HepG2 (cell line): ENCODE measurements around the gene SSH3. TPM values are rescaled to one million over a fixed set of nuclear protein-coding genes. Genes with fewer than 3 reads are reported as not detected.

Experiments used
- ATRX ChIP-seq: sonication (generic); formaldehyde crosslinking; IDR thresholded peaks from 2 replicates; pipeline ENCODE4 v1.4.0; 2020; ENCODE audit warnings: missing genetic modification reagents, borderline replicate concordance
- CBFB ChIP-seq: sonication (generic); formaldehyde crosslinking; IDR thresholded peaks from 2 replicates; pipeline ENCODE4 v1.4.0; 2020; ENCODE audit warnings: missing genetic modification reagents
- EZH2 ChIP-seq: conservative IDR thresholded peaks from 2 replicates; pipeline ENCODE4 v1.6.1; 2012; ENCODE audit warnings: mild to moderate bottlenecking, low read depth, low read length, moderate library complexity
- MEF2D ChIP-seq: sonication (generic); formaldehyde crosslinking; IDR thresholded peaks from 2 replicates; pipeline ENCODE4 v1.5.1; 2020; ENCODE audit warnings: mild to moderate bottlenecking, missing genetic modification reagents
- MXI1 ChIP-seq: IDR thresholded peaks from 3 replicates; pipeline ENCODE4 v1.6.1; 2012; ENCODE audit warnings: low read depth, low read length, inconsistent platforms, borderline replicate concordance
- RARA ChIP-seq: IDR thresholded peaks from 2 replicates; pipeline ENCODE4 v1.6.1; 2016; ENCODE audit warnings: missing genetic modification reagents, missing compliant biosample characterization
- ZNF20 ChIP-seq: sonication (generic); formaldehyde crosslinking; IDR thresholded peaks from 2 replicates; pipeline ENCODE4 v1.4.0; 2020; ENCODE audit warnings: mild to moderate bottlenecking, moderate library complexity, missing genetic modification reagents
- ZNF777 ChIP-seq: sonication (generic); formaldehyde crosslinking; IDR thresholded peaks from 2 replicates; pipeline ENCODE4 v1.4.0; 2020; ENCODE audit warnings: missing genetic modification reagents
- ZNF781 ChIP-seq: sonication (generic); formaldehyde crosslinking; IDR thresholded peaks from 2 replicates; pipeline ENCODE4 v1.5.1; 2020; ENCODE audit warnings: borderline replicate concordance, mild to moderate bottlenecking, missing genetic modification reagents; ENCODE audit errors: not compliant biosample characterization
- polyA plus RNA-seq, 8 experiments: library from polyadenylated mRNA; depleted of rRNA in 3 of 8; stranded (reverse) in 7 of 8; unstranded in 1 of 8; fragments of >200 nt; fragmentation: Illumina TruSeq in 4 of 8; extraction: Trizol in 4 of 8; gene quantifications; 2 replicates each; pipeline versions ENCODE4 v1.2.1 to v1.2.3, GENCODE V29; 2011 to 2016; ENCODE audit warnings: low read depth in 4 of 8, missing spikeins in 1 of 8, mixed read lengths in 1 of 8; ENCODE audit not compliant: insufficient read depth in 1 of 8
- total RNA-seq, 5 experiments: library from RNA; depleted of rRNA; stranded (reverse); fragments of >200 nt; fragmentation: Illumina TruSeq; extraction: Trizol; gene quantifications; 2 replicates each; pipeline ENCODE4 v1.2.3, GENCODE V29; 2016; ENCODE audit warnings: low read depth in 1 of 5
- TF ChIP-seq, protein P1 (sequence below): sonication (generic); formaldehyde crosslinking; IDR thresholded peaks from 2 replicates; pipeline ENCODE4 v1.4.0; 2020; ENCODE audit warnings: missing genetic modification reagents
- TF ChIP-seq, protein P2 (sequence below): fragments of 450-650 bp; IDR thresholded peaks from 2 replicates; pipeline ENCODE4 v1.6.1; 2017; ENCODE audit warnings: mild to moderate bottlenecking
- TF ChIP-seq, protein P3 (sequence below): fragments of 450-650 bp; IDR thresholded peaks from 2 replicates; pipeline ENCODE4 v1.6.1; 2016
- TF ChIP-seq, protein P4 (sequence below): sonication (generic); formaldehyde crosslinking; IDR thresholded peaks from 2 replicates; pipeline ENCODE4 v1.4.0; 2020; ENCODE audit warnings: missing genetic modification reagents
- TF ChIP-seq, protein P5 (sequence below): sonication (generic); formaldehyde crosslinking; IDR thresholded peaks from 2 replicates; pipeline ENCODE4 v1.5.1; 2020; ENCODE audit warnings: missing genetic modification reagents, mild to moderate bottlenecking, borderline replicate concordance

The SSH3 gene
- total and polyA plus RNA-seq, 2 of the 13 experiments (the other 11 are each of a cell fraction or from before 2014, with no cell fraction given) = 12.4 to 18.8 TPM

DNA sequence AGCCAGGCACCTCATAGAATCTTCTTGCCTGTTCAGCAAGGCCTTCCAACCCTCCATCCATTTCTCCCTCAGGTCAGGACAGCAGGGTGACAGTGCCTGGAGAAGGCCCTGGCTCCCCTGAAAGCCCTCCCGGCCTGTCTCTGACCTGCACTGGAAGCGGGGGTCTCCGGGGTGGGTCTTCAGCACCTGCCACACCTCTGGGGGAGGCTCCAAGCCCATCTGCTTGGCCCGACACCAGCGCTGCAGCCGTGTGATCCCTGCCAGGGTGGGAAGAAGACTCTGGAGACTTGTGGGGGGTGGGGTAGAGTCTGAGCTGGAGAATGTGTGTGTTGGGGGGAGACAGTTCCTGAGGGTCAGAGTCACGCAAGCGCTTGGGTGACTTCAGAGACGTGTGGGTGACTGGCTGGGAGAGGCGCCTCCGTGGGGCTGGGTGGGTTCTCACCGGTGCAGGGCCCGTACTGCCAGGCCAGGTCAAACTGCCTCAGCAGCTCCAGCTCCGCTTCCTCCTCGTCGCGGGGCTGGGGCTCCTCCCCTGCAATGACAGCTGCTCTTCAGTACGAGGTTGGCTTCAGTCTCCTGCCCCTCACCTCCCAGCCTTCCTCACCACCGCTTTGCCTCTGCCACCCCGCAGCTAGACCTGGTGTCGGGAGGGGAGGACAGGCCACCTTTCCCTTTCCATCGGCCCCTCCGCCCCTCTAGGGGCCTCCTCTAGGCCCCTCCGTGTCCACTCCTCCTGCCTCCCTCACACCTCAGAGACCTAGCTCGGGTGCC lies 49.4 kb downstream of the SSH3 start (continued):
- TF ChIP-seq CBFB (CRISPR knock-in tag) (0 out of 2 replicates have a peak, but pooled peaks have one; percentile 11), MXI1 (no peak), EZH2 (no peak), RARA (CRISPR knock-in tag) (no peak), ZNF781 (CRISPR knock-in tag) (no peak), ZNF20 (no peak), ATRX (CRISPR knock-in tag) (no peak), ZNF777 (no peak), MEF2D (CRISPR knock-in tag) (0 out of 2 replicates have a peak, but pooled peaks have one; percentile 10)
- TF ChIP-seq, protein P1, sequence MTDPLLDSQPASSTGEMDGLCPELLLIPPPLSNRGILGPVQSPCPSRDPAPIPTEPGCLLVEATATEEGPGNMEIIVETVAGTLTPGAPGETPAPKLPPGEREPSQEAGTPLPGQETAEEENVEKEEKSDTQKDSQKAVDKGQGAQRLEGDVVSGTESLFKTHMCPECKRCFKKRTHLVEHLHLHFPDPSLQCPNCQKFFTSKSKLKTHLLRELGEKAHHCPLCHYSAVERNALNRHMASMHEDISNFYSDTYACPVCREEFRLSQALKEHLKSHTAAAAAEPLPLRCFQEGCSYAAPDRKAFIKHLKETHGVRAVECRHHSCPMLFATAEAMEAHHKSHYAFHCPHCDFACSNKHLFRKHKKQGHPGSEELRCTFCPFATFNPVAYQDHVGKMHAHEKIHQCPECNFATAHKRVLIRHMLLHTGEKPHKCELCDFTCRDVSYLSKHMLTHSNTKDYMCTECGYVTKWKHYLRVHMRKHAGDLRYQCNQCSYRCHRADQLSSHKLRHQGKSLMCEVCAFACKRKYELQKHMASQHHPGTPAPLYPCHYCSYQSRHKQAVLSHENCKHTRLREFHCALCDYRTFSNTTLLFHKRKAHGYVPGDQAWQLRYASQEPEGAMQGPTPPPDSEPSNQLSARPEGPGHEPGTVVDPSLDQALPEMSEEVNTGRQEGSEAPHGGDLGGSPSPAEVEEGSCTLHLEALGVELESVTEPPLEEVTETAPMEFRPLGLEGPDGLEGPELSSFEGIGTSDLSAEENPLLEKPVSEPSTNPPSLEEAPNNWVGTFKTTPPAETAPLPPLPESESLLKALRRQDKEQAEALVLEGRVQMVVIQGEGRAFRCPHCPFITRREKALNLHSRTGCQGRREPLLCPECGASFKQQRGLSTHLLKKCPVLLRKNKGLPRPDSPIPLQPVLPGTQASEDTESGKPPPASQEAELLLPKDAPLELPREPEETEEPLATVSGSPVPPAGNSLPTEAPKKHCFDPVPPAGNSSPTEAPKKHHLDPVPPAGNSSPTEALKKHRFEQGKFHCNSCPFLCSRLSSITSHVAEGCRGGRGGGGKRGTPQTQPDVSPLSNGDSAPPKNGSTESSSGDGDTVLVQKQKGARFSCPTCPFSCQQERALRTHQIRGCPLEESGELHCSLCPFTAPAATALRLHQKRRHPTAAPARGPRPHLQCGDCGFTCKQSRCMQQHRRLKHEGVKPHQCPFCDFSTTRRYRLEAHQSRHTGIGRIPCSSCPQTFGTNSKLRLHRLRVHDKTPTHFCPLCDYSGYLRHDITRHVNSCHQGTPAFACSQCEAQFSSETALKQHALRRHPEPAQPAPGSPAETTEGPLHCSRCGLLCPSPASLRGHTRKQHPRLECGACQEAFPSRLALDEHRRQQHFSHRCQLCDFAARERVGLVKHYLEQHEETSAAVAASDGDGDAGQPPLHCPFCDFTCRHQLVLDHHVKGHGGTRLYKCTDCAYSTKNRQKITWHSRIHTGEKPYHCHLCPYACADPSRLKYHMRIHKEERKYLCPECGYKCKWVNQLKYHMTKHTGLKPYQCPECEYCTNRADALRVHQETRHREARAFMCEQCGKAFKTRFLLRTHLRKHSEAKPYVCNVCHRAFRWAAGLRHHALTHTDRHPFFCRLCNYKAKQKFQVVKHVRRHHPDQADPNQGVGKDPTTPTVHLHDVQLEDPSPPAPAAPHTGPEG = no peak
- TF ChIP-seq, protein P2, sequence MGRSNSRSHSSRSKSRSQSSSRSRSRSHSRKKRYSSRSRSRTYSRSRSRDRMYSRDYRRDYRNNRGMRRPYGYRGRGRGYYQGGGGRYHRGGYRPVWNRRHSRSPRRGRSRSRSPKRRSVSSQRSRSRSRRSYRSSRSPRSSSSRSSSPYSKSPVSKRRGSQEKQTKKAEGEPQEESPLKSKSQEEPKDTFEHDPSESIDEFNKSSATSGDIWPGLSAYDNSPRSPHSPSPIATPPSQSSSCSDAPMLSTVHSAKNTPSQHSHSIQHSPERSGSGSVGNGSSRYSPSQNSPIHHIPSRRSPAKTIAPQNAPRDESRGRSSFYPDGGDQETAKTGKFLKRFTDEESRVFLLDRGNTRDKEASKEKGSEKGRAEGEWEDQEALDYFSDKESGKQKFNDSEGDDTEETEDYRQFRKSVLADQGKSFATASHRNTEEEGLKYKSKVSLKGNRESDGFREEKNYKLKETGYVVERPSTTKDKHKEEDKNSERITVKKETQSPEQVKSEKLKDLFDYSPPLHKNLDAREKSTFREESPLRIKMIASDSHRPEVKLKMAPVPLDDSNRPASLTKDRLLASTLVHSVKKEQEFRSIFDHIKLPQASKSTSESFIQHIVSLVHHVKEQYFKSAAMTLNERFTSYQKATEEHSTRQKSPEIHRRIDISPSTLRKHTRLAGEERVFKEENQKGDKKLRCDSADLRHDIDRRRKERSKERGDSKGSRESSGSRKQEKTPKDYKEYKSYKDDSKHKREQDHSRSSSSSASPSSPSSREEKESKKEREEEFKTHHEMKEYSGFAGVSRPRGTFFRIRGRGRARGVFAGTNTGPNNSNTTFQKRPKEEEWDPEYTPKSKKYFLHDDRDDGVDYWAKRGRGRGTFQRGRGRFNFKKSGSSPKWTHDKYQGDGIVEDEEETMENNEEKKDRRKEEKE = no peak
- TF ChIP-seq, protein P3, sequence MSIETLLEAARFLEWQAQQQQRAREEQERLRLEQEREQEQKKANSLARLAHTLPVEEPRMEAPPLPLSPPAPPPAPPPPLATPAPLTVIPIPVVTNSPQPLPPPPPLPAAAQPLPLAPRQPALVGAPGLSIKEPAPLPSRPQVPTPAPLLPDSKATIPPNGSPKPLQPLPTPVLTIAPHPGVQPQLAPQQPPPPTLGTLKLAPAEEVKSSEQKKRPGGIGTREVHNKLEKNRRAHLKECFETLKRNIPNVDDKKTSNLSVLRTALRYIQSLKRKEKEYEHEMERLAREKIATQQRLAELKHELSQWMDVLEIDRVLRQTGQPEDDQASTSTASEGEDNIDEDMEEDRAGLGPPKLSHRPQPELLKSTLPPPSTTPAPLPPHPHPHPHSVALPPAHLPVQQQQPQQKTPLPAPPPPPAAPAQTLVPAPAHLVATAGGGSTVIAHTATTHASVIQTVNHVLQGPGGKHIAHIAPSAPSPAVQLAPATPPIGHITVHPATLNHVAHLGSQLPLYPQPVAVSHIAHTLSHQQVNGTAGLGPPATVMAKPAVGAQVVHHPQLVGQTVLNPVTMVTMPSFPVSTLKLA = no peak
- TF ChIP-seq, protein P4, sequence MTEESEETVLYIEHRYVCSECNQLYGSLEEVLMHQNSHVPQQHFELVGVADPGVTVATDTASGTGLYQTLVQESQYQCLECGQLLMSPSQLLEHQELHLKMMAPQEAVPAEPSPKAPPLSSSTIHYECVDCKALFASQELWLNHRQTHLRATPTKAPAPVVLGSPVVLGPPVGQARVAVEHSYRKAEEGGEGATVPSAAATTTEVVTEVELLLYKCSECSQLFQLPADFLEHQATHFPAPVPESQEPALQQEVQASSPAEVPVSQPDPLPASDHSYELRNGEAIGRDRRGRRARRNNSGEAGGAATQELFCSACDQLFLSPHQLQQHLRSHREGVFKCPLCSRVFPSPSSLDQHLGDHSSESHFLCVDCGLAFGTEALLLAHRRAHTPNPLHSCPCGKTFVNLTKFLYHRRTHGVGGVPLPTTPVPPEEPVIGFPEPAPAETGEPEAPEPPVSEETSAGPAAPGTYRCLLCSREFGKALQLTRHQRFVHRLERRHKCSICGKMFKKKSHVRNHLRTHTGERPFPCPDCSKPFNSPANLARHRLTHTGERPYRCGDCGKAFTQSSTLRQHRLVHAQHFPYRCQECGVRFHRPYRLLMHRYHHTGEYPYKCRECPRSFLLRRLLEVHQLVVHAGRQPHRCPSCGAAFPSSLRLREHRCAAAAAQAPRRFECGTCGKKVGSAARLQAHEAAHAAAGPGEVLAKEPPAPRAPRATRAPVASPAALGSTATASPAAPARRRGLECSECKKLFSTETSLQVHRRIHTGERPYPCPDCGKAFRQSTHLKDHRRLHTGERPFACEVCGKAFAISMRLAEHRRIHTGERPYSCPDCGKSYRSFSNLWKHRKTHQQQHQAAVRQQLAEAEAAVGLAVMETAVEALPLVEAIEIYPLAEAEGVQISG (CRISPR knock-in tag) = no peak
- TF ChIP-seq, protein P5, sequence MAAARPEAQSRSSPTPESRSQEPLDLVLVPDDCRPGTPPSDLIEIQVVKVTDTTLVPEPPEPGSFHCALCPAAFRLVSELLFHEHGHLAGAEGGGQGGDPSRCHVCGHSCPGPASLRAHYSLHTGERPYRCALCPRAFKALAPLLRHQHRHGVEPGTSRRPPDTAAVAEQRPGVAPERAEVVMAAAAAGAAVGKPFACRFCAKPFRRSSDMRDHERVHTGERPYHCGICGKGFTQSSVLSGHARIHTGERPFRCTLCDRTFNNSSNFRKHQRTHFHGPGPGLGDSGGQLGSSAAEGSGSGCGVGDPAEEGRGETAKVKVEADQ = no peak
